Coronary artery (tissue), 2 donors: ENCODE measurements around the gene KIAA1958.

Source experiments
- DNase-seq: peaks from one replicate; pipeline ENCODE4 v3.0.0-alpha.2; 2017; ENCODE audit warnings: low spot score
- H3K27ac ChIP-seq, 2 donors: fragments of 200-600 bp; sonication (generic); one replicate each; pipeline ENCODE4 v1.5.1; 2016 to 2019
- H3K4me3 ChIP-seq: fragments of 200-600 bp; sonication (generic); 2 replicates; pipeline ENCODE4 v1.5.1; 2016; ENCODE audit warnings: mild to moderate bottlenecking, moderate library complexity
- CTCF ChIP-seq: fragments of 200-600 bp; sonication (generic); IDR thresholded peaks from one replicate; pipeline ENCODE4 v1.5.1; 2019; ENCODE audit warnings: antibody characterized with exemption

Gene KIAA1958

GRCh38 chr9:112654282-112654681 is 167.7 kb downstream of the KIAA1958 start:
- H3K27ac ChIP-seq: no peak overlapping the region
- no peak for TF ChIP-seq CTCF
- H3K4me3 ChIP-seq: no peak overlapping the region
- DNase-seq: no peak

GRCh38 chr9:112655668-112656067 is 169.0 kb downstream of the KIAA1958 start:
- no peak for DNase-seq
- TF ChIP-seq CTCF: no peak
- no peak overlapping the region for H3K27ac ChIP-seq
- H3K4me3 ChIP-seq: no peak overlapping the region

- no peak for DNase-seq
- H3K27ac ChIP-seq: no peak overlapping the region
- no peak for TF ChIP-seq CTCF
- H3K4me3 ChIP-seq: no peak overlapping the region
These were observed 173.3 kb downstream of the KIAA1958 start for GRCh38 chr9:112659906-112660305.

GRCh38 chr9:112663681-112664080 is 177.1 kb downstream of the KIAA1958 start:
- no peak overlapping the region for H3K27ac ChIP-seq
- no peak for DNase-seq
- TF ChIP-seq CTCF: no peak
- no peak overlapping the region for H3K4me3 ChIP-seq

- Histone ChIP-seq H3K4me3 (no peak overlapping the region), H3K27ac (no peak overlapping the region)
- no peak for TF ChIP-seq CTCF
- DNase-seq: no peak
These were observed 177.9 kb downstream of the KIAA1958 start for GRCh38 chr9:112664531-112664930.

GRCh38 chr9:112665347-112665746 is 178.7 kb downstream of the KIAA1958 start:
- DNase-seq: no peak
- H3K27ac ChIP-seq: no peak overlapping the region
- TF ChIP-seq CTCF: no peak
- H3K4me3 ChIP-seq: no peak overlapping the region

GRCh38 chr9:112669326-112669725 is 182.7 kb downstream of the KIAA1958 start:
- Histone ChIP-seq H3K27ac (no peak overlapping the region), H3K4me3 (no peak overlapping the region)
- no peak for DNase-seq
- TF ChIP-seq CTCF: no peak
